Panc1 (cell line): Measurements from ENCODE around the gene RASSF6. TPM values are rescaled to one million over a fixed set of nuclear protein-coding genes. Genes with fewer than 3 reads are reported as not detected.

ENCODE experiments used
- ATAC-seq: fragments of 200-7000 bp; cut with Tn5 transposase; 2 replicates; pipeline ENCODE4 v1.9.1; 2020; ENCODE audit warnings: mild to moderate bottlenecking, moderate library complexity
- BruUV-seq: library from RNA; stranded (reverse); fragments of 400-500 nt; replicated peaks from 2 replicates; lab custom pipeline; 2021; lab: Mats Ljungman, UMichigan
- CTCF ChIA-PET: fragments of 300-600 bp; sonication (Branson Sonifier 250); formaldehyde crosslinking; loops from one replicate; lab custom pipeline; 2022; ENCODE audit warnings: antibody characterized with exemption; lab: Charles Lee
- POLR2A ChIA-PET: fragments of 300-600 bp; sonication (Branson Sonifier 250); formaldehyde crosslinking; loops from one replicate; lab custom pipeline; 2022; ENCODE audit warnings: antibody characterized with exemption; lab: Charles Lee
- DNase-seq: peaks from one replicate; pipeline ENCODE4 v3.0.0-alpha.2; 2010; ENCODE audit warnings: low read depth, low spot score
- H3K27ac ChIP-seq: 2 replicates; pipeline ENCODE4 v1.5.1; 2011; ENCODE audit warnings: mild to moderate bottlenecking, low read length, inconsistent platforms
- H3K27me3 ChIP-seq: fragments of 200-500 bp; sonication (Bioruptor generic); 2 replicates; pipeline ENCODE4 v1.6.0; 2014; ENCODE audit warnings: low read length, inconsistent platforms; ENCODE audit not compliant: control insufficient read depth, insufficient read depth
- H3K36me3 ChIP-seq: fragments of 200-500 bp; sonication (Bioruptor generic); 2 replicates; pipeline ENCODE4 v1.5.1; 2014; ENCODE audit warnings: inconsistent platforms, mild to moderate bottlenecking, low read length, moderate library complexity; ENCODE audit not compliant: control insufficient read depth, insufficient read depth
- H3K4me1 ChIP-seq: 2 replicates; pipeline ENCODE4 v1.5.1; 2011; ENCODE audit warnings: inconsistent platforms, mild to moderate bottlenecking, low read length, moderate library complexity; ENCODE audit not compliant: control insufficient read depth, insufficient read depth
- H3K4me3 ChIP-seq, 2 experiments: 2 replicates each; pipeline ENCODE4 v1.5.1; 2011 to 2012; ENCODE audit warnings: low read depth in 2 of 2, low read length in 2 of 2, mild to moderate bottlenecking in 2 of 2, inconsistent platforms in 1 of 2, moderate library complexity in 1 of 2
- H3K9me3 ChIP-seq: fragments of 200-500 bp; sonication (Bioruptor generic); 2 replicates; pipeline ENCODE4 v1.5.1; 2014; ENCODE audit warnings: low read depth, mild to moderate bottlenecking, inconsistent platforms, low read length, moderate library complexity; ENCODE audit not compliant: control insufficient read depth, insufficient read depth
- CTCF ChIP-seq: fragments of 450-650 bp; IDR thresholded peaks from 2 replicates; pipeline ENCODE4 v1.5.1; 2017; ENCODE audit warnings: mild to moderate bottlenecking
- POLR2AphosphoS5 ChIP-seq: IDR thresholded peaks from 2 replicates; pipeline ENCODE4 v1.6.1; 2012; ENCODE audit warnings: mild to moderate bottlenecking, low read depth, low read length, moderate library complexity
- REST ChIP-seq, 2 experiments: IDR thresholded peaks; 2 replicates each; pipeline ENCODE4 v1.6.1; 2011 to 2012; ENCODE audit warnings: low read depth in 2 of 2, control low read depth in 1 of 2, low read length in 1 of 2, mild to moderate bottlenecking in 1 of 2, moderate library complexity in 1 of 2; ENCODE audit not compliant: insufficient read depth in 1 of 2
- SIN3A ChIP-seq: IDR thresholded peaks from 2 replicates; pipeline ENCODE4 v1.6.1; 2012; ENCODE audit warnings: low read depth, mild to moderate bottlenecking, low read length, moderate library complexity, borderline replicate concordance; ENCODE audit not compliant: insufficient read depth
- TCF7L2 ChIP-seq: IDR thresholded peaks from 2 replicates; pipeline ENCODE4 v1.6.1; 2011; ENCODE audit warnings: mild to moderate bottlenecking, low read depth, low read length, inconsistent platforms
- in situ Hi-C: cut with HindIII; loops from 2 replicates; pipeline ENCODE4 v1.10.0; 2016; ENCODE audit warnings: low sequenced_read_pairs, low pct_unique_long_range_greater_than_20kb
- intact Hi-C: fragments of 100-400 bp; cut with micrococcal nuclease; formaldehyde crosslinking; loops from one replicate; pipeline ENCODE4 v1.10.0; 2022; ENCODE audit not compliant: unreplicated experiment
- total RNA-seq: library from RNA; stranded (reverse); gene quantifications from one replicate; pipeline ENCODE4 v1.2.1, GENCODE V29; 2021; ENCODE audit not compliant: unreplicated experiment

The RASSF6 gene
- total RNA-seq, 1 experiment from 2014 or later = 0.15 TPM

- ATAC-seq (no peak), DNase-seq (no peak)
- H3K9me3 ChIP-seq = no peaks in the 10 kb centered on the region
- TF ChIP-seq REST (IDR thresholded peaks at IDR 0.05; ENCODE audit: insufficient read depth in 1 of 2, low read depth in 2 of 2, low read length in 1 of 2) = no peak
- TF ChIP-seq CTCF = no peak
- no peak for TF ChIP-seq SIN3A
- TF ChIP-seq POLR2AphosphoS5 = no peak
- TF ChIP-seq TCF7L2 = no peak
- in situ Hi-C loops = no loop called here
- no TSS peak for BruUV-seq
- H3K4me3 ChIP-seq = no peak overlapping the region
- H3K27ac ChIP-seq = no peak overlapping the region
- no peaks in the 10 kb centered on the region for H3K27me3 ChIP-seq
- no peaks in the 10 kb centered on the region for H3K36me3 ChIP-seq
- intact Hi-C loops = no loop called here
- POLR2A ChIA-PET = no interaction called here
- H3K4me1 ChIP-seq = no peaks in the 10 kb centered on the region
- CTCF ChIA-PET = no interaction called here
These were observed 75.6 kb downstream of the RASSF6 start for GRCh38 chr4:73544620-73545019.

GRCh38 chr4:73541251-73541650 lies 79.0 kb downstream of the RASSF6 start:
- Histone ChIP-seq H3K27ac (no peak overlapping the region), H3K36me3 (no peaks in the 10 kb centered on the region), H3K9me3 (no peaks in the 10 kb centered on the region), H3K4me1 (no peaks in the 10 kb centered on the region), H3K4me3 (no peak overlapping the region), H3K27me3 (no peaks in the 10 kb centered on the region)
- ChIA-PET POLR2A (no interaction called here), CTCF (no interaction called here)
- no peak for DNase-seq
- BruUV-seq = no TSS peak
- in situ Hi-C loops (no loop called here), intact Hi-C loops (no loop called here)
- ATAC-seq = no peak
- TF ChIP-seq TCF7L2 = no peak
- no peak for TF ChIP-seq SIN3A
- no peak for TF ChIP-seq CTCF
- no peak for TF ChIP-seq REST (IDR thresholded peaks at IDR 0.05; ENCODE audit: insufficient read depth in 1 of 2, low read depth in 2 of 2, low read length in 1 of 2)
- TF ChIP-seq POLR2AphosphoS5 = no peak
